Thyroid gland (tissue), 4 donors: ENCODE measurements around the gene S1PR1. TPM values are rescaled to one million over a fixed set of nuclear protein-coding genes. Genes with fewer than 3 reads are reported as not detected.

Experiments
- DNase-seq, 2 donors: peaks; one replicate each; pipeline ENCODE4 v3.0.0-alpha.2; 2019
- H3K27ac ChIP-seq, 3 donors: fragments of 200-600 bp; sonication (generic); 1 replicate in 2 of 3; 2 replicates in 1 of 3; pipeline ENCODE4 v1.5.1; 2016 to 2019; ENCODE audit warnings: mild to moderate bottlenecking in 1 of 3, moderate library complexity in 1 of 3
- H3K27me3 ChIP-seq: fragments of 200-600 bp; sonication (generic); one replicate; pipeline ENCODE4 v1.5.1; 2019
- H3K36me3 ChIP-seq, 2 donors: fragments of 200-600 bp; sonication (generic); one replicate each; pipeline ENCODE4 v1.5.1; 2016 to 2019
- H3K4me1 ChIP-seq, 2 donors: fragments of 200-600 bp; sonication (generic); one replicate each; pipeline ENCODE4 v1.5.1; 2017 to 2019
- H3K4me3 ChIP-seq, 3 donors: fragments of 200-600 bp; sonication (generic); replicated peaks in 1 of 3; 1 replicate in 2 of 3; 2 replicates in 1 of 3; pipeline ENCODE4 v1.5.1; 2016; ENCODE audit warnings: mild to moderate bottlenecking in 1 of 3
- H3K9me3 ChIP-seq: fragments of 200-600 bp; sonication (generic); one replicate; pipeline ENCODE4 v1.5.1; 2017
- POLR2A ChIP-seq, 2 donors: fragments of 450-650 bp; IDR thresholded peaks; one replicate each; pipeline ENCODE4 v1.6.1; 2017; ENCODE audit warnings: antibody characterized with exemption in 2 of 2, mild to moderate bottlenecking in 2 of 2, moderate library complexity in 1 of 2
- WGBS, 2 donors: methylation state at CpG; one replicate each; pipeline ENCODE4 v1.1.5; 2017; 5-methylcytosine and 5-hydroxymethylcytosine counted together
- intact Hi-C: fragments of 100-400 bp; cut with DNase I; formaldehyde crosslinking; loops from one replicate; pipeline ENCODE4 v1.15.1; 2023
- total RNA-seq, 4 donors: library from RNA; depleted of rRNA; stranded (reverse); fragments of >200 nt; gene quantifications; one replicate each; pipeline ENCODE4 v1.2.3, GENCODE V29; 2016
- TF ChIP-seq, protein P1 (sequence below), 6 experiments: fragments of 200-600 bp in 3 of 6; fragments of 450-650 bp in 3 of 6; sonication (generic) in 3 of 6; IDR thresholded peaks; one replicate each; pipeline ENCODE4 v1.5.1; 2016 to 2019; ENCODE audit warnings: antibody characterized with exemption in 6 of 6, mild to moderate bottlenecking in 2 of 6, inconsistent platforms in 1 of 6, moderate library complexity in 1 of 6

Gene S1PR1
- total RNA-seq, 4 donors from 2014 or later: 34.5 to 92.7 (median 67.0) TPM

- TF ChIP-seq, protein P1, sequence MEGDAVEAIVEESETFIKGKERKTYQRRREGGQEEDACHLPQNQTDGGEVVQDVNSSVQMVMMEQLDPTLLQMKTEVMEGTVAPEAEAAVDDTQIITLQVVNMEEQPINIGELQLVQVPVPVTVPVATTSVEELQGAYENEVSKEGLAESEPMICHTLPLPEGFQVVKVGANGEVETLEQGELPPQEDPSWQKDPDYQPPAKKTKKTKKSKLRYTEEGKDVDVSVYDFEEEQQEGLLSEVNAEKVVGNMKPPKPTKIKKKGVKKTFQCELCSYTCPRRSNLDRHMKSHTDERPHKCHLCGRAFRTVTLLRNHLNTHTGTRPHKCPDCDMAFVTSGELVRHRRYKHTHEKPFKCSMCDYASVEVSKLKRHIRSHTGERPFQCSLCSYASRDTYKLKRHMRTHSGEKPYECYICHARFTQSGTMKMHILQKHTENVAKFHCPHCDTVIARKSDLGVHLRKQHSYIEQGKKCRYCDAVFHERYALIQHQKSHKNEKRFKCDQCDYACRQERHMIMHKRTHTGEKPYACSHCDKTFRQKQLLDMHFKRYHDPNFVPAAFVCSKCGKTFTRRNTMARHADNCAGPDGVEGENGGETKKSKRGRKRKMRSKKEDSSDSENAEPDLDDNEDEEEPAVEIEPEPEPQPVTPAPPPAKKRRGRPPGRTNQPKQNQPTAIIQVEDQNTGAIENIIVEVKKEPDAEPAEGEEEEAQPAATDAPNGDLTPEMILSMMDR (IDR thresholded peaks at IDR 0.05): no peak
- TF ChIP-seq POLR2A (IDR thresholded peaks at IDR 0.05): no peak
- 95 to 100% methylated on average over 2 of the region's 2 CpGs for WGBS, 2 donors
- H3K27ac ChIP-seq: no peak overlapping the region
- H3K9me3 ChIP-seq: no peaks in the 10 kb centered on the region
- no peaks in the 10 kb centered on the region for H3K36me3 ChIP-seq
- H3K4me1 ChIP-seq: no peaks in the 10 kb centered on the region
- no peak overlapping the region for H3K4me3 ChIP-seq
- DNase-seq: no peak
- intact Hi-C loops: no loop called here
- no peaks in the 10 kb centered on the region for H3K27me3 ChIP-seq
Measured at GRCh38 chr1:101268893-101269292, 32.1 kb downstream of the S1PR1 start.

- Histone ChIP-seq H3K27me3 (no peaks in the 10 kb centered on the region), H3K9me3 (no peaks in the 10 kb centered on the region), H3K36me3 (no peaks in the 10 kb centered on the region), H3K4me1 (no peaks in the 10 kb centered on the region), H3K4me3 (no peak overlapping the region), H3K27ac (no peak overlapping the region)
- WGBS, 2 donors: 85 to 88% methylated on average over 5 of the region's 5 CpGs
- TF ChIP-seq, protein P1 (IDR thresholded peaks at IDR 0.05): no peak
- TF ChIP-seq POLR2A (IDR thresholded peaks at IDR 0.05): no peak
- DNase-seq: no peak
- intact Hi-C loops: no loop called here
Measured at GRCh38 chr1:101275672-101276071, 38.9 kb downstream of the S1PR1 start.

DNA sequence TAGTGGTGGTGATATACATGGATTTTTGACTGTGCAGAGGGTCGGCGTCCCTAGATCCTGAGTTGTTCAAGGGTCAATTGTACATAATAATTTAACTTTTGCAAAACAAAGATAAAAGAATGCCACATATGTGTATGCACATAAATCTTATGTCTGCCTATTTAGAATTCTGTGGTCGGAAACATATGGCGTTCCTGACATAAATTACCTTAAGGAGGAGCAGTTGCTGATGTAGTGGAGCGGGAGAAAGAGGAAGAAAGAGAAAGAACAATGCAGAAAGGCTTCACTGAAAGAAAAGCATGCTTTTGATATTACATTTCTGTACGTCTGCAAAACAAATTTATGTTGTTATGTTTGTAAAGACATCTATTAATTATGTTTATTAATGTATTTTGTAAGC, 40.0 kb downstream of the S1PR1 start:
- Histone ChIP-seq H3K4me3 (no peak overlapping the region), H3K27ac (no peak overlapping the region), H3K27me3 (no peaks in the 10 kb centered on the region), H3K4me1 (no peaks in the 10 kb centered on the region), H3K36me3 (no peaks in the 10 kb centered on the region), H3K9me3 (no peaks in the 10 kb centered on the region)
- no peak for DNase-seq
- WGBS, 2 donors: 84% methylated on average over 6 of the region's 6 CpGs
- no peak for TF ChIP-seq POLR2A (IDR thresholded peaks at IDR 0.05)
- TF ChIP-seq, protein P1 (IDR thresholded peaks at IDR 0.05): no peak
- intact Hi-C loops: no loop called here

GRCh38 chr1:101278238-101278637, 41.4 kb downstream of the S1PR1 start:
- no peaks in the 10 kb centered on the region for H3K36me3 ChIP-seq
- WGBS, 2 donors: 74 to 80% methylated on average over 4 of the region's 4 CpGs
- H3K9me3 ChIP-seq: no peaks in the 10 kb centered on the region
- intact Hi-C loops: no loop called here
- H3K27me3 ChIP-seq: no peaks in the 10 kb centered on the region
- no peaks in the 10 kb centered on the region for H3K4me1 ChIP-seq
- TF ChIP-seq, protein P1 (IDR thresholded peaks at IDR 0.05): no peak
- TF ChIP-seq POLR2A (IDR thresholded peaks at IDR 0.05): no peak
- H3K27ac ChIP-seq: no peak overlapping the region
- H3K4me3 ChIP-seq: no peak overlapping the region
- no peak for DNase-seq

GRCh38 chr1:101278845-101279244, 42.0 kb downstream of the S1PR1 start:
- 81 to 83% methylated on average over 3 of the region's 3 CpGs for WGBS, 2 donors
- Histone ChIP-seq H3K4me3 (no peak overlapping the region), H3K4me1 (no peaks in the 10 kb centered on the region), H3K9me3 (no peaks in the 10 kb centered on the region), H3K27me3 (no peaks in the 10 kb centered on the region), H3K36me3 (no peaks in the 10 kb centered on the region), H3K27ac (no peak overlapping the region)
- intact Hi-C loops: no loop called here
- no peak for DNase-seq
- TF ChIP-seq, protein P1 (IDR thresholded peaks at IDR 0.05): no peak
- no peak for TF ChIP-seq POLR2A (IDR thresholded peaks at IDR 0.05)
